Hepatocyte (in vitro differentiated cells): ENCODE data around the gene BRD3. TPM values are rescaled to one million over a fixed set of nuclear protein-coding genes. Genes with fewer than 3 reads are reported as not detected.

ENCODE experiments used
- DNase-seq: peaks from one replicate; pipeline ENCODE4 v3.0.0-alpha.2; 2016; ENCODE audit warnings: low spot score
- H2AFZ ChIP-seq: fragments of 200-600 bp; sonication (generic); 2 replicates; pipeline ENCODE4 v1.6.0; 2016; ENCODE audit warnings: antibody characterized with exemption, mild to moderate bottlenecking
- H3K27ac ChIP-seq: fragments of 200-600 bp; sonication (generic); 2 replicates; pipeline ENCODE4 v1.5.1; 2016; ENCODE audit warnings: mild to moderate bottlenecking
- H3K27me3 ChIP-seq: fragments of 200-600 bp; sonication (generic); 2 replicates; pipeline ENCODE4 v1.6.1; 2016
- H3K36me3 ChIP-seq: fragments of 200-600 bp; sonication (generic); replicated peaks from 2 replicates; pipeline ENCODE4 v1.5.1; 2016; ENCODE audit warnings: low read depth; ENCODE audit not compliant: insufficient read depth
- H3K4me1 ChIP-seq: fragments of 200-600 bp; sonication (generic); 2 replicates; pipeline ENCODE4 v1.5.1; 2016; ENCODE audit warnings: mild to moderate bottlenecking, moderate library complexity; ENCODE audit not compliant: insufficient read depth
- H3K4me2 ChIP-seq: fragments of 200-600 bp; sonication (generic); 2 replicates; pipeline ENCODE4 v1.6.0; 2016
- H3K4me3 ChIP-seq: fragments of 200-600 bp; sonication (generic); 2 replicates; pipeline ENCODE4 v1.5.1; 2016; ENCODE audit warnings: mild to moderate bottlenecking
- H3K79me2 ChIP-seq: fragments of 200-600 bp; sonication (generic); 2 replicates; pipeline ENCODE4 v1.6.0; 2017; ENCODE audit warnings: mild to moderate bottlenecking
- H3K9me2 ChIP-seq: fragments of 200-600 bp; sonication (generic); replicated peaks from 2 replicates; pipeline ENCODE4 v1.6.0; 2017; ENCODE audit warnings: mild to moderate bottlenecking; ENCODE audit not compliant: insufficient read depth
- H3K9me3 ChIP-seq: fragments of 200-600 bp; sonication (generic); 2 replicates; pipeline ENCODE4 v1.5.1; 2016; ENCODE audit warnings: low read depth, mild to moderate bottlenecking
- H4K20me1 ChIP-seq: fragments of 200-600 bp; sonication (generic); 2 replicates; pipeline ENCODE4 v1.6.0; 2016; ENCODE audit warnings: mild to moderate bottlenecking; ENCODE audit not compliant: insufficient read depth, poor library complexity, severe bottlenecking
- CTCF ChIP-seq: fragments of 200-600 bp; sonication (generic); IDR thresholded peaks from 2 replicates; pipeline ENCODE4 v1.5.1; 2016; ENCODE audit warnings: antibody characterized with exemption, mild to moderate bottlenecking; ENCODE audit not compliant: poor library complexity
- EZH2 ChIP-seq: fragments of 200-600 bp; sonication (generic); IDR thresholded peaks from 2 replicates; pipeline ENCODE4 v1.6.1; 2016; ENCODE audit warnings: antibody characterized with exemption, mild to moderate bottlenecking, borderline replicate concordance
- EZH2phosphoT487 ChIP-seq: fragments of 200-600 bp; sonication (generic); IDR thresholded peaks from one replicate; pipeline ENCODE4 v1.6.1; 2018; ENCODE audit warnings: antibody characterized with exemption, mild to moderate bottlenecking, low read depth, moderate library complexity; ENCODE audit not compliant: unreplicated experiment, severe bottlenecking
- WGBS: methylation state at CpG from one replicate; pipeline ENCODE4 v1.1.6; 2016; ENCODE audit warnings: low lambda C conversion rate; ENCODE audit errors: missing lambda C conversion rate; 5-methylcytosine and 5-hydroxymethylcytosine counted together
- polyA plus RNA-seq: library from polyadenylated mRNA; unstranded; fragments of >200 nt; fragmentation: Nextera tagmentation; extraction: Ambion mirVana; gene quantifications from 2 replicates; pipeline ENCODE4 v1.2.1, GENCODE V29; 2016
- total RNA-seq: library from RNA; depleted of rRNA; stranded (reverse); fragments of >200 nt; gene quantifications from 2 replicates; pipeline ENCODE4 v1.2.3, GENCODE V29; 2014

The BRD3 gene
- total and polyA plus RNA-seq, 2 experiments from 2014 or later: 9.0 to 29.6 TPM

GRCh38 chr9:134007150-134007549, 60.7 kb downstream of the BRD3 start:
- WGBS: 63% methylated on average over 6 of the region's 6 CpGs
- TF ChIP-seq CTCF: no peak
- TF ChIP-seq EZH2phosphoT487: no peak
- no peak for TF ChIP-seq EZH2
- no peaks in the 10 kb centered on the region for H3K79me2 ChIP-seq

GRCh38 chr9:134005381-134005780, 62.4 kb downstream of the BRD3 start:
- H3K9me3 ChIP-seq: no peaks in the 10 kb centered on the region

More at GRCh38 chr9:134007150-134007549, 60.7 kb downstream of the BRD3 start:
- H2AFZ ChIP-seq: no peak overlapping the region
- no peak for DNase-seq
- H4K20me1 ChIP-seq: no peaks in the 10 kb centered on the region
- no peaks in the 10 kb centered on the region for H3K27me3 ChIP-seq
- H3K27ac ChIP-seq: no peak overlapping the region
- H3K4me2 ChIP-seq: no peak overlapping the region
- H3K4me1 ChIP-seq: no peaks in the 10 kb centered on the region
- no peaks in the 10 kb centered on the region for H3K9me3 ChIP-seq
- no peak overlapping the region for H3K4me3 ChIP-seq
- no peaks in the 10 kb centered on the region for H3K9me2 ChIP-seq
- H3K36me3 ChIP-seq: no peaks in the 10 kb centered on the region

GRCh38 chr9:134004881-134005280, 62.9 kb downstream of the BRD3 start:
- no peaks in the 10 kb centered on the region for H3K9me2 ChIP-seq
- H3K36me3 ChIP-seq: no peaks in the 10 kb centered on the region
- no peaks in the 10 kb centered on the region for H3K4me1 ChIP-seq
- no peak overlapping the region for H2AFZ ChIP-seq
- H3K79me2 ChIP-seq: no peaks in the 10 kb centered on the region
- no peaks in the 10 kb centered on the region for H3K9me3 ChIP-seq
- WGBS: 88% methylated on average over 13 of the region's 14 CpGs
- H3K27ac ChIP-seq: no peak overlapping the region
- no peaks in the 10 kb centered on the region for H4K20me1 ChIP-seq
- no peak for DNase-seq
- TF ChIP-seq EZH2: no peak
- TF ChIP-seq CTCF: no peak
- no peak for TF ChIP-seq EZH2phosphoT487
- H3K4me3 ChIP-seq: no peak overlapping the region
- H3K27me3 ChIP-seq: no peaks in the 10 kb centered on the region
- no peak overlapping the region for H3K4me2 ChIP-seq

More at GRCh38 chr9:134005381-134005780, 62.4 kb downstream of the BRD3 start:
- H3K4me3 ChIP-seq: no peak overlapping the region
- DNase-seq: no peak
- H3K4me1 ChIP-seq: no peaks in the 10 kb centered on the region
- H4K20me1 ChIP-seq: no peaks in the 10 kb centered on the region
- no peaks in the 10 kb centered on the region for H3K79me2 ChIP-seq
- 93% methylated on average over 8 of the region's 8 CpGs for WGBS
- no peaks in the 10 kb centered on the region for H3K27me3 ChIP-seq
- no peaks in the 10 kb centered on the region for H3K36me3 ChIP-seq
- no peak overlapping the region for H2AFZ ChIP-seq
- H3K9me2 ChIP-seq: no peaks in the 10 kb centered on the region
- no peak overlapping the region for H3K4me2 ChIP-seq
- TF ChIP-seq EZH2phosphoT487: no peak
- TF ChIP-seq EZH2: no peak
- TF ChIP-seq CTCF: no peak
- H3K27ac ChIP-seq: no peak overlapping the region
